ENCODE results near the gene METAP2. TPM values are rescaled to one million over a fixed set of nuclear protein-coding genes. Genes with fewer than 3 reads are reported as not detected.
"Not testable (repeated sequence)": the region's sequence is repeated elsewhere in the genome, so short reads cannot be mapped to it uniquely, and the experiment has no call there.

Gene METAP2
- 87.9 TPM for total RNA-seq

GRCh38 chr12:95473884-95474659, at the start of gene METAP2:
Gene METAP2, plus strand, starts transcription at chr12:95474152. Its CDS starts 28 bp downstream, at chr12:95474180.
- DNase-seq, result peak; percentile 98

- DNase-seq, result no peak
These were observed 49.5 kb upstream of the METAP2 start for GRCh38 chr12:95424271-95424994.

DNA sequence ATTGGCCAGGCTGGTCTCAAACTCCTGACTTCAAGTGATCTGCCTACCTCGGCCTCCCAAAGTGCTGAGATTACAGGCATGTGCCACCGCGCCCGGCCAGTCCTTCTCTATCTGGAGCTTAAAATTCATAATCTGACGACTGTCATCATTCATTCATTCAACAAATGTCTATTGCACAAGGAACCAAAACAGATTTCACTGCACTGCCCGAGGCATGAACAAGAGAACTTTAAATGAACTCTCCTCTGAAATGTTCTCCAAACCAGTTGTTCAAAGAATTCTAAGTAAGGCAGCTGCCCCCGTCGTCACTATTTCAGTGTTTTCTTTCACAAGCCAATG, 44.8 kb upstream of the METAP2 start:
- DNase-seq, result peak; percentile 39

DNA sequence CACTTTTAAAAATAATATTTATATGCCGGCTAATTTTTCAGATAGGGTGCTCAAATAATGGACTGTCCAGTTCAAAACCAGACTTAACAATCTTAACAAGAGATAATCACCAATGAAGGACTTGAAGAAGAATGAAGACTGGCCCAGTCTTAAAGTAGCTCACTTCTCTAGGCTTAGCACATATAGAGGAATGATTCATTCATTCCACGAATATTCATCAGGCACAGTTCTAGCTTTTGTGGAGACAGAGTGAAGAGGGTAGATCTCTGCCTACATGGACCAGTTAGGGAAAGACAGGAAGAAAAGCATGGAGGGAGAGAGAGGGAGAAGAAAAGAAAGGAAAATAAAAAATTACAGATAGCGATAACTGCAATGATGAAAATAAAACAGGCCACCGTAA, 42.8 kb upstream of the METAP2 start:
- DNase-seq, result no peak

GRCh38 chr12:95435355-95435754, 38.6 kb upstream of the METAP2 start:
- no peak for DNase-seq

- DNase-seq, result no peak
These were observed 36.4 kb upstream of the METAP2 start for GRCh38 chr12:95437565-95437964.

DNA sequence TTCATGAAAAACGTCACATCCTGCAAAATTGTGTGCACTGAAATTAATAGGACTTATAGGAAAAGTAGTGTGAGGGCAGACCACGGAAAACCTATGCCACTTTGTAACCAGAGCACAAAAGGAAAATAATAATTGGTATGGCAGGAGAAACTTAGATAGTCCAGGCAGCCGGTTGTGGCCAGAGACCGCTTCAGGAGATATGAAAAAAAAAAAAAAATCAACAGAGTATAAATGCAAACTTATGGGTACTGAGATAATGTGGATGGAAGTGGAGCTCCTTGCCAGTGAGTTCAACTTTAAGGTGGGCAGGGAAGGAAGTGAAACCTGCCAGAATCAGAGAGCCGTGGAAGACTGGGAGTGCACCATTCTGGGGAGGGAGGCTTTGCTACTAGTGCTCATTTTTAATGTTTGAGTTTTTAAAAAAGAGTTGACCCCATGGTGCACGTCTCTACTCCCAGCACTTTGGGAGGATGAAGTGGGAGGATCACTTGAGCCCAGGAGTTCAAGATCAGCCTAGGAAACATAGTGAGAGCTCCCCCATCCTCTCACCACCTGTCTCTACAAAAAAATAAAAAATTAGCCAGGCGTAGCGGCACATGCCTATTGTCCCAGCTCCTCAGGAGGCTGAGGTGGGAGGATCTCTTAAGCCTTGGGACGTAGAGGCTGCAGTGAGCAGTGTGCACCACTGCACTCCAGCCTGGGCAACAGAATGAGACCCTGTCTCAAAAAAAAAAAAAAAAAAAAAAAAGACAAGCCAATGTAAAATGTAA, 34.3 kb upstream of the METAP2 start:
- no peak for DNase-seq

DNA sequence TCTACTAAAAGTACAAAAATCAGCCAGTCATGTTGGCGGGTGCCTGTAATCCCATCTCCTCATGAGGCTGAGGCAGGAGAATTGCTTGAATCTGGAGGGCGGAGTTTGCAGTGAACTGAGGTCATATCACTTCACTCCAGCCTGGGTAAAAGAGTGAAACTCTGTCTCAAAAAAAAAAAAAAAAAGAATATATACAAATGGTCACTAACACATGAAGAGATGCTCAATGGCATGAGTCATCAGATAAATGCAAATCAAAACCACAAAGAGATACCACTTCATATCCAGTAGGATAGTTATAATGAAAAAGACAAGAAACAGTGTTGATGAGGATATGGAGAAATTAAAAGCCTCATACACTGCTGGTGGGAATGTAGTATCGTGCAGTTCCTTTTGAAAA, 33.6 kb upstream of the METAP2 start:
- DNase-seq, result no peak

- no peak for DNase-seq
These were observed 30.5 kb upstream of the METAP2 start for GRCh38 chr12:95443459-95443858.

GRCh38 chr12:95445099-95445498, 28.9 kb upstream of the METAP2 start:
- DNase-seq, result not testable (repeated sequence)

- DNase-seq, result no peak
These were observed 28.0 kb upstream of the METAP2 start for GRCh38 chr12:95445884-95446505.

DNA sequence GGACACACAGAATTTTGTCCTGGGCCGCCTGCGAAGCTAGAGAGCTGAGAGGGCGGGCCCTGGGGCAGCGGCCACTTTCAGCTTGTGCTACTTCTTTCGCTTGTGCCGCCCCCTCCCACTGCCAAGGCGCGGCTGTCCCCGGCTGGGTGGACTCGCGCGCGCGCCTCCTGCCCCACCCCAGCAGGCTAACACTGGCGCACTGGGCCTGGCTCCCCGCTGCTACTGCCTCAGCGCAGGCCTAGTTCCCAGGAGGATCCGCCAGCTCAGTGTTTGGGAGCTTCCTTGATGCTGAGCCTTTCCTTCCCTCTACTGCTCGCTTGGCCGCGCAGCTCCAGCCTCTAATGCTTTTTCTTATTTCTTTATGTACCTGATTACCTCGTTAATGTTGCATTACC, 27.4 kb upstream of the METAP2 start:
- DNase-seq, result peak; percentile 62

GRCh38 chr12:95449656-95450055, 24.3 kb upstream of the METAP2 start:
- DNase-seq, result not testable (repeated sequence)

GRCh38 chr12:95452501-95452900, 21.5 kb upstream of the METAP2 start:
- DNase-seq, result not testable (repeated sequence)

DNA sequence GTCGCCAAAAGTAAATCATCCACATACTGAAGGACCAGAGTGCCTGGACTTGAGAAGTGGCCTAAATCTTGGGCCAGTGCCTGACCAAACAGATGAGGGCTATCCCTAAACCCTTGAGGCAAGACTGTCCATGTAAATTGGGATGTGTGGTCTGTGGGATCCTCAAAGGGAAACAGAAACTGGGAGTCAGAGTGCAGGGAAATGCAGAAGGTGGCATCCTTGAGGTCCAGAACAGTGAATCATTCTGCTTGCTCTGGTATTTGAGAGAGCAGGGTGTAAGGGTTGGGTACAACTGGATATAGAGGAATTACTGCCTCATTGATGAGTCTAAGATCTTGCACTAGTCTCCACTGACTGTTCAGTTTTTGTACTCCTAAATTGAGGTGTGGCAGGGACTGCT, 20.1 kb upstream of the METAP2 start:
- DNase-seq, result not testable (repeated sequence)

GRCh38 chr12:95454780-95455215, 19.2 kb upstream of the METAP2 start:
- DNase-seq, result not testable (repeated sequence)

DNA sequence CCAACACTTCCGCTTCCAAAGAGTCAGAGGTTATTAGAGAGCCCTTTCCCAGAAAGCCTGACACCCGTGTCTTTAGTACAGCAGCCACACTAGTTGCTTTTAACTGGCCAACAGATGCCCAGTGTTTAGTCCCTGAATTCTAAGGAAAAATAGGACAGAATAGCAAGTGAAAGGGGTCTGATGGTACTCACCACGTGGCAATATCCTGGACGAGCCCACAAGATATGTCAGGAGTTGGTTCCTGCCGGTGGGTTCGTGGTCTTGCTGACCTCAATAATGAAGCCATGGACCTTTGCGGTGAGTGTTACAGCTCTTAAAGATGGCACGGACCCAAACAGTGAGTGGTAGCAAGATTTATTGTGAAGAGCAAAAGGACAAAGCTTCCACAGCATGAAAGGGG, 16.3 kb upstream of the METAP2 start:
- DNase-seq, result not testable (repeated sequence)

DNA sequence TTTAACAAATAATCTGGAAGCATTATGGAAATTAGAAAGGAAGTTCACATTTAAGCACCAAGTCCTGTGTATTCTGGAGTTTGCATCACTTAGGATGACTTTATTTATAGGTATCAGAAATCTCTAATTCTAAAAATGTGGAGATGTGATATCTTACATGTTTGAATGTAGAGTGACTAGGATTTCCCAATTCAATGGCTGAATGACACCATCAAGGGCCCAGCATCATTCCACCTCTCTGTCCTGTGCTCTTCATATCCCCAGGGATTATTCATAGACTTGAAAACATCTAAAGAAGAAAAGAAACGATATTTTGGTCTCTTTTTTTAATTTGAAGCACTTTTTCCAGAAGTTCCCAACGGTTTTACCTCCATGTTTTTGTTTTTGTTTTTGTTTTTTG, 15.2 kb upstream of the METAP2 start:
- no peak for DNase-seq

DNA sequence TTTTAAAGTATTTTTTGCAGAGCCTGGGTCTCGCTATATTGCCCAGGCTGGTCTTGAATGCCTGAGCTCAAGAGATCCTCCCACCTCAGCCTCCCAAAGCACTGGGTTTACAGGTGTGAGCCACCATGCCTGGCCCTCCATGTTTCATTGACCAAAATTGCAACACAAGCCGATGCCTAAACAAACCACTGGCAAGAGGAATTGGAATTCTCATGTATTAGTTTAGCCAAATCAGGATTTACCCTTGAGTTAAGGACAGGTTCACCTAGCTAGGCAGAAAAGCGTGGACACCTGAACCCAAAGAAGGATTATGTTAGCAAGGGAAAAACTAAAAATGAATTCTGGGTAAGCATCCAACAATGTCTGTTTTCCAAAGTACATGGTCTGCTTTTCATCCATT, 14.6 kb upstream of the METAP2 start:
- no peak for DNase-seq

DNA sequence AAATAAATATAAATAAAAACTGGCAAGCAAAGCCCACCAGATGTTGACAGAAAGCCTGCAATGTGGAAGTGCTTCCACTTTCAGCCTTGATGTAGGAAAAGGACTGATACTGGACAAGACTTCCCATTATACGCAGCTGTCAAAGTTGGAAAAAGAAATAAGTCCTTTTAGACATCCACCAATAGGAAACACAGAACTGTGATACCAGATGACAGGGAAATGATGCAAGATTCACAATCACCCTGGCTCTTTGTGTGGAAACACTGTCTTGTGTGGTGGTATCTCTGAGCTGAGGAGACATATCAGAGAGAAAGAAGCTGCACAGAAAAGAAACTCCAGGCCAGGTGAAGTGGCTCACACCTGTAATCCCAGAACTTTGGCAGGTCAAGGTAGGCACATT, 13.8 kb upstream of the METAP2 start:
- DNase-seq, result no peak

GRCh38 chr12:95460896-95461295, 13.1 kb upstream of the METAP2 start:
- DNase-seq, result no peak

DNA sequence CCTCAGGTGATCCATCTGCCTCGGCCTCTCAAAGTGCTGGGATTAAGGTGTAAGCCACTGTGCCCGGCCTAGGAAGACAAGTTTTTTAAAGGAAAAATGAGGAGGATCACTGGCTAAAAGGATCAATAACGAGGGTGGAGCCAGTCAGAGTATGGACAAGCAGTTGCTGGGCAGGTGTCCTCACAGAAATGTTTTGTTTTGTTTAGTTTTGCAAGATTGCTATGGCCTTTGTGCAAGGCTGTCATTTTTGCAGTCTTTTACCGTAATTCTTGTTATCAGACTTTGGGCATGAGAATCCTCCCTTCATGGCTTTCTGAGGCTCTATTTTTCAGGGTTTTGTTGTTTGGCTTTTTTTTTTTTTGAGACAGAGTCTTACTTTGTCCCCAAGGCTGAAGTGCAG, 11.9 kb upstream of the METAP2 start:
- no peak for DNase-seq

- DNase-seq, result no peak
These were observed 11.4 kb upstream of the METAP2 start for GRCh38 chr12:95462551-95462950.
